Colonic mucosa (tissue), 4 donors: Measurements from ENCODE around the gene ARHGAP42. TPM values are rescaled to one million over a fixed set of nuclear protein-coding genes. Genes with fewer than 3 reads are reported as not detected.
"Not testable (repeated sequence)": the region's sequence is repeated elsewhere in the genome, so short reads cannot be mapped to it uniquely, and the experiment has no call there.

ENCODE experiments used
- DNase-seq: peaks from one replicate; pipeline ENCODE4 v3.0.0-alpha.2; 2020
- H3K27ac ChIP-seq: fragments of 200-600 bp; one replicate; pipeline ENCODE4 v1.8.0; 2021
- H3K27me3 ChIP-seq: fragments of 200-600 bp; one replicate; pipeline ENCODE4 v1.8.0; 2021
- H3K36me3 ChIP-seq: fragments of 200-600 bp; one replicate; pipeline ENCODE4 v1.8.0; 2021
- H3K4me1 ChIP-seq: fragments of 200-600 bp; one replicate; pipeline ENCODE4 v1.8.0; 2021; ENCODE audit warnings: mild to moderate bottlenecking
- H3K4me3 ChIP-seq: fragments of 200-600 bp; one replicate; pipeline ENCODE4 v1.8.0; 2021
- H3K9ac ChIP-seq, 2 donors: one replicate each; pipeline ENCODE4 v1.7.0; 2013; ENCODE audit warnings: control low read depth in 2 of 2, low read depth in 2 of 2, low read length in 2 of 2
- H3K9me3 ChIP-seq: fragments of 200-600 bp; one replicate; pipeline ENCODE4 v1.8.0; 2021
- intact Hi-C: fragments of 100-400 bp; cut with DNase I; formaldehyde crosslinking; loops from one replicate; pipeline ENCODE4 v1.14.1; 2022
- total RNA-seq, 2 donors: library from RNA; stranded (reverse); fragmentation: NEBNext Ultra II Directional in 1 of 2; extraction: Animal tissue kit (Norgen Biotek cat#: 25700) in 1 of 2; gene quantifications; one replicate each; pipeline ENCODE4 v1.2.1, GENCODE V29; 2021
- TF ChIP-seq, protein P1 (sequence below): fragments of 200-600 bp; IDR thresholded peaks from one replicate; pipeline ENCODE4 v1.8.0; 2022; ENCODE audit warnings: antibody characterized with exemption, mild to moderate bottlenecking
- donor health status: healthy.
- donor health status: DM: no; HTN: no; CAD: no.
- donor health status: DM: no; HTN: no; CAD: no.

Gene ARHGAP42
- total RNA-seq, 2 donors from 2014 or later, result 13.4 to 15.9 TPM

DNA sequence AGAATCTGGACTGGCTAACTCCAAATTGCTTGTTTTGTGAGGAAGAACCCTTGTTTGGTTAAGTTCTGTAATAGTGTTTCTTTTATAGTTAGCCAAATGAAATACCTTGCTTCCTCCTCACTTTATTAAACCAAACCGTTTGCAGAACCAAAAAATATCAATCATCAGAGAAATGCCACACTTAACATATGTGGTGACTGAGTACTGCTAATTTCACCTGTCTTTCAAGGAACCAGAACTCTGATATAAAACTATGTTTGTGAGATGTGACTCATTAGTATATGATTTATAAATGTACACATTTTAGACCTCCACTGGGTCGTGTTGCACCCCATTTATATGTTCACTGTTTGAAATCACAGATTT lies 322.6 kb downstream of the ARHGAP42 start:
- Histone ChIP-seq H3K9me3 (no peaks in the 10 kb centered on the region), H3K27me3 (no peaks in the 10 kb centered on the region), H3K4me3 (no peak overlapping the region), H3K4me1 (no peaks in the 10 kb centered on the region), H3K27ac (no peak overlapping the region), H3K9ac (no peak overlapping the region), H3K36me3 (no peaks in the 10 kb centered on the region)
- TF ChIP-seq, protein P1, sequence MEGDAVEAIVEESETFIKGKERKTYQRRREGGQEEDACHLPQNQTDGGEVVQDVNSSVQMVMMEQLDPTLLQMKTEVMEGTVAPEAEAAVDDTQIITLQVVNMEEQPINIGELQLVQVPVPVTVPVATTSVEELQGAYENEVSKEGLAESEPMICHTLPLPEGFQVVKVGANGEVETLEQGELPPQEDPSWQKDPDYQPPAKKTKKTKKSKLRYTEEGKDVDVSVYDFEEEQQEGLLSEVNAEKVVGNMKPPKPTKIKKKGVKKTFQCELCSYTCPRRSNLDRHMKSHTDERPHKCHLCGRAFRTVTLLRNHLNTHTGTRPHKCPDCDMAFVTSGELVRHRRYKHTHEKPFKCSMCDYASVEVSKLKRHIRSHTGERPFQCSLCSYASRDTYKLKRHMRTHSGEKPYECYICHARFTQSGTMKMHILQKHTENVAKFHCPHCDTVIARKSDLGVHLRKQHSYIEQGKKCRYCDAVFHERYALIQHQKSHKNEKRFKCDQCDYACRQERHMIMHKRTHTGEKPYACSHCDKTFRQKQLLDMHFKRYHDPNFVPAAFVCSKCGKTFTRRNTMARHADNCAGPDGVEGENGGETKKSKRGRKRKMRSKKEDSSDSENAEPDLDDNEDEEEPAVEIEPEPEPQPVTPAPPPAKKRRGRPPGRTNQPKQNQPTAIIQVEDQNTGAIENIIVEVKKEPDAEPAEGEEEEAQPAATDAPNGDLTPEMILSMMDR, result no peak
- no peak for DNase-seq
- intact Hi-C loops, result no loop called here

DNA sequence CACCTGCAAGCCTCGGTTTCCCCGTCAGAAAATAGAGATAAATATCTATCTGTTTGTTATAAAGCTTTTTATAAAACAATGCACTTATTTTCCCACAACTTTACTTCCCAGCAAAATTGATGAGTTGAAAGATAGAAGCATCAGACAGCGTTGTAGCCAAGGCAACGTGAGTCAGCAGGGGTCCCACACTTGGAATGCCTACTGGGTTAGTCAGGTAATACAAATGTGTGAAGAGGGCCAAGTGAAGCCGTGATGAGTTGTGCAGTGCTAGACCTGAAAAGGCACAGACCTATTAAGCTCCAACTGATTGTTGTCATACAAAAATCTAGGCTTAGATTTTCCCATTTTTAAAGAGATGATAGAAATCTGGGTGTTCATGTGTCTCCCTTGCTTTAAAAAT lies 323.8 kb downstream of the ARHGAP42 start:
- no peak overlapping the region for H3K9ac ChIP-seq
- DNase-seq, result no peak

DNA sequence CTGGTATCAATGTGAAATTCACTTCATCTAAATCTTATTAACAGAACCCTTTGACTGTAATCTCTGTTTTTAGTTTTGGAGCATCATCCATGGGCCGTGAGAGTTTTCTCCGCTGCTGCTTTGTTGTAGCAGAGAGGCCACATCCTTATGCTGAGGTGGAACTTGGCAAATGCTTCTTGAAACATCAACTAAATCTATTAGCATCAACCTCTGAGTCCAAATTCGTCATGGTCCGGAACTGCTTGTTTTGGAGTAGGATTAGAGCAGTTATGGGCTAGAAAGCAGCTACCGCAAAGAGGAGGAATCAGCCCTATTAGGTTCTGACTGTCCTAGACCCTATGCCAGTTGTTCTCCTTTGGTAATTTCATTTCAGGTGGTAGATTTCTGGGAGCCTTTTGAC lies 324.8 kb downstream of the ARHGAP42 start:
- H3K9me3 ChIP-seq, result no peaks in the 10 kb centered on the region
- TF ChIP-seq, protein P1, result no peak
- DNase-seq, result no peak
- H3K4me1 ChIP-seq, result no peaks in the 10 kb centered on the region
- intact Hi-C loops, result no loop called here
- H3K27ac ChIP-seq, result no peak overlapping the region
- no peak overlapping the region for H3K4me3 ChIP-seq
- no peak overlapping the region for H3K9ac ChIP-seq
- no peaks in the 10 kb centered on the region for H3K36me3 ChIP-seq
- no peaks in the 10 kb centered on the region for H3K27me3 ChIP-seq

More for the DNA sequence above, 323.8 kb downstream of the ARHGAP42 start:
- intact Hi-C loops, result no loop called here
- Histone ChIP-seq H3K36me3 (no peaks in the 10 kb centered on the region), H3K27me3 (no peaks in the 10 kb centered on the region), H3K9me3 (no peaks in the 10 kb centered on the region), H3K4me3 (no peak overlapping the region), H3K4me1 (no peaks in the 10 kb centered on the region), H3K27ac (no peak overlapping the region)
- TF ChIP-seq, protein P1, result no peak

GRCh38 chr11:101013702-101014101 lies 326.6 kb downstream of the ARHGAP42 start:
- intact Hi-C loops, H3K9me3 ChIP-seq, H3K36me3 ChIP-seq, H3K4me1 ChIP-seq, H3K27ac ChIP-seq, H3K4me3 ChIP-seq, H3K9ac ChIP-seq, H3K27me3 ChIP-seq, DNase-seq: not testable (repeated sequence)

DNA sequence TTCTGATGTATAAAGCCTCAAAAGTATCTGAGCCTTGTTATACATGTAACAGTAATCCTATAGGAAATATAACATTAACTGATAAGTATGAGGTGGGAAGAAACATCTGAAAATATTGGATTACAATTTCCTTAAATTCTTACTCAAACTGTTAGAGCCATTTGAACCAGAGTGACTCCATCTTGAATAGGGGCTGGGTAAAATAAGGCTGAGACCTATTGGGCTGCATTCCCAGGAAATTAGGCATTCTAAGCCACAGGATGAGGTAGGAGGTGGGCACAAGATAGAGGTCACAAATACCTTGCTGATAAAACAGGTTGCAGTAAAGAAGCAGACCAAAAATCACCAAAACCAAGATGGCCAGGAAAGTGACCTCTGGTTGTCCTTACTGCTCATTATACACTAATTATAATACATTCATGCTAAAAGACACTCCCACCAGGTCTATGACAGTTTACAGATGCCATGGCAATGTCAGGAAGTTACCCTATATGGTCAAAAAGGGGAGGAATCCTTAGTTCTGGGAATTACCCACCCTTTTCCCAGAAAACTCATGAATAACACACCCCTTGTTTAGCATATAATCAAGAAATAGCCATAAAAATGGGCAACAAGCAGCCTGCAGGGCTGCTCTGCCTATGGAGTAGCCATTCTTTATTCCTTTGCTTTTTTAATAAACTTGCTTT lies 327.7 kb downstream of the ARHGAP42 start:
- Histone ChIP-seq H3K4me1 (no peaks in the 10 kb centered on the region), H3K27me3 (no peaks in the 10 kb centered on the region), H3K4me3 (no peak overlapping the region), H3K27ac (no peak overlapping the region), H3K36me3 (no peaks in the 10 kb centered on the region), H3K9ac (no peak overlapping the region), H3K9me3 (no peaks in the 10 kb centered on the region)
- DNase-seq, result no peak
- TF ChIP-seq, protein P1, result no peak
- intact Hi-C loops, result no loop called here

DNA sequence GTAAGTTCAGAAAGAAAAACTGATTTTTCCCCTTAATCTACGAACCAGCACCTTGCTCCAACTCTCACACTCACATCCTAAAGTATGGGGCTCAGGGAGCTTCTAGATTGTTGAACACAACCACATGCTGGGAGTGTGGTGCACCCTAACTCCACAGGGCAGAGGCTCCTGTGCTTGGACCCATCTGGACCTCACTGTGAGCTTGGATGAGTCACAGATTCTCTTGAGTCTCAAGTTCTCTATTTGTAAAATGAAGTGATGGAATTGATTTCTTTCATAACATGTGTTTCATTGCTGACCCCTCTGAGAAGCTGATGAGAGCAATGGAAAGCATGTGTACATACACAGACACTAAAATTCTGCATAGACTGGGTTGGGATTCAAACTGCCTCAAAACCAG lies 332.8 kb downstream of the ARHGAP42 start:
- DNase-seq, result no peak
- H3K4me1 ChIP-seq, result no peaks in the 10 kb centered on the region
- intact Hi-C loops, result no loop called here
- H3K36me3 ChIP-seq, result no peaks in the 10 kb centered on the region
- no peaks in the 10 kb centered on the region for H3K9me3 ChIP-seq
- no peak overlapping the region for H3K27ac ChIP-seq
- H3K9ac ChIP-seq, result no peak overlapping the region
- TF ChIP-seq, protein P1, result no peak
- no peak overlapping the region for H3K4me3 ChIP-seq
- no peaks in the 10 kb centered on the region for H3K27me3 ChIP-seq
